Esophagus squamous epithelium (tissue), 5 donors: ENCODE data around the gene TPCN2. TPM values are rescaled to one million over a fixed set of nuclear protein-coding genes. Genes with fewer than 3 reads are reported as not detected.

Experiments used
- DNase-seq: peaks from one replicate; lab custom pipeline; 2025; lab: John Stamatoyannopoulos, UW
- H3K27ac ChIP-seq, 4 donors: fragments of 200-600 bp; sonication (generic); one replicate each; pipeline ENCODE4 v1.5.1; 2016 to 2019; ENCODE audit warnings: mild to moderate bottlenecking in 1 of 4
- H3K27me3 ChIP-seq, 4 donors: fragments of 200-600 bp; sonication (generic); 1 replicate in 3 of 4; 2 replicates in 1 of 4; pipeline versions ENCODE4 v1.5.1 to v1.6.0; 2017 to 2021; ENCODE audit warnings: antibody characterized with exemption in 1 of 4
- H3K36me3 ChIP-seq, 3 donors: fragments of 200-600 bp; sonication (generic); one replicate each; pipeline ENCODE4 v1.5.1; 2016 to 2019
- H3K4me1 ChIP-seq, 3 donors: fragments of 200-600 bp; sonication (generic); one replicate each; pipeline ENCODE4 v1.5.1; 2017 to 2019
- H3K4me3 ChIP-seq, 4 donors: fragments of 200-600 bp; sonication (generic); 1 replicate in 3 of 4; 2 replicates in 1 of 4; pipeline ENCODE4 v1.5.1; 2016 to 2019; ENCODE audit warnings: mild to moderate bottlenecking in 2 of 4, moderate library complexity in 1 of 4
- H3K9me3 ChIP-seq, 3 donors: fragments of 200-600 bp; sonication (generic); one replicate each; pipeline ENCODE4 v1.5.1; 2016 to 2019
- CTCF ChIP-seq, 6 experiments: fragments of 450-650 bp in 4 of 6; fragments of 200-600 bp in 2 of 6; sonication (generic) in 2 of 6; IDR thresholded peaks; one replicate each; pipeline ENCODE4 v1.5.1; 2016 to 2019; ENCODE audit warnings: antibody characterized with exemption in 6 of 6, mild to moderate bottlenecking in 4 of 6, moderate library complexity in 4 of 6
- POLR2A ChIP-seq, 4 donors: fragments of 450-650 bp; IDR thresholded peaks; one replicate each; pipeline ENCODE4 v1.6.1; 2017; ENCODE audit warnings: antibody characterized with exemption in 4 of 4, mild to moderate bottlenecking in 4 of 4, moderate library complexity in 3 of 4
- WGBS, 2 donors: methylation state at CpG; one replicate each; pipeline ENCODE4 v1.1.5; 2018; 5-methylcytosine and 5-hydroxymethylcytosine counted together
- intact Hi-C: fragments of 100-400 bp; cut with DNase I; formaldehyde crosslinking; loops from one replicate; pipeline ENCODE4 v1.15.0; 2022
- total RNA-seq, 4 donors: library from RNA; depleted of rRNA; stranded (reverse); fragments of >200 nt; gene quantifications; one replicate each; pipeline ENCODE4 v1.1.0, GENCODE V29; 2016
- donor health status: DM: yes; HTN: yes; CAD: no.

Gene TPCN2
- total RNA-seq, 4 donors from 2014 or later = 7.9 to 12.0 (median 9.1) TPM

GRCh38 chr11:69122630-69123431, 74.1 kb downstream of the TPCN2 start:
- Histone ChIP-seq H3K4me3 (peak overlapping the region in 2 of 4 donors; percentile 4 to 10), H3K4me1 (peaks cover 20 to 49% (median 24%) of the 10 kb centered on the region in 3 donors), H3K9me3 (peaks cover 0 to 8% (median 0%) of the 10 kb centered on the region in 3 donors), H3K27me3 (no peaks in the 10 kb centered on the region), H3K27ac (peak overlapping the region; percentile 79 to 88 (median 84)), H3K36me3 (no peaks in the 10 kb centered on the region)
- intact Hi-C loops = no loop called here
- no peak for DNase-seq
- 2 to 8% methylated on average over 9 to 17 of the region's 27 CpGs for WGBS, 2 donors
- TF ChIP-seq POLR2A (IDR thresholded peaks at IDR 0.05) = no peak
- no peak for TF ChIP-seq CTCF (IDR thresholded peaks at IDR 0.05)

- no peak for TF ChIP-seq CTCF (IDR thresholded peaks at IDR 0.05)
- no peak for TF ChIP-seq POLR2A (IDR thresholded peaks at IDR 0.05)
- DNase-seq = no peak
- no peaks in the 10 kb centered on the region for H3K27me3 ChIP-seq
- peak overlapping the region; percentile 79 to 88 (median 84) for H3K27ac ChIP-seq
- H3K4me1 ChIP-seq = peaks cover 20 to 49% (median 24%) of the 10 kb centered on the region in 3 donors
- no peaks in the 10 kb centered on the region for H3K36me3 ChIP-seq
- peaks cover 0 to 12% (median 0%) of the 10 kb centered on the region in 3 donors for H3K9me3 ChIP-seq
- intact Hi-C loops = no loop called here
- WGBS, 2 donors = 88 to 90% methylated on average over 14 of the region's 27 CpGs
- H3K4me3 ChIP-seq = peak overlapping the region in 1 of 4 donors; percentile 10
These were observed 75.1 kb downstream of the TPCN2 start for GRCh38 chr11:69123593-69124545.

- TF ChIP-seq CTCF (IDR thresholded peaks at IDR 0.05) (no peak), POLR2A (IDR thresholded peaks at IDR 0.05) (no peak)
- no peak for DNase-seq
- no peaks in the 10 kb centered on the region for H3K27me3 ChIP-seq
- no peaks in the 10 kb centered on the region for H3K36me3 ChIP-seq
- H3K9me3 ChIP-seq = peaks cover 0 to 5% (median 0%) of the 10 kb centered on the region in 3 donors
- no peak overlapping the region for H3K4me3 ChIP-seq
- peaks cover 20 to 47% (median 24%) of the 10 kb centered on the region in 3 donors for H3K4me1 ChIP-seq
- intact Hi-C loops = no loop called here
- no peak overlapping the region for H3K27ac ChIP-seq
- WGBS, 2 donors = 97 to 100% methylated on average over 2 to 3 of the region's 3 CpGs
These were observed 77.1 kb downstream of the TPCN2 start for GRCh38 chr11:69125861-69126260.

DNA sequence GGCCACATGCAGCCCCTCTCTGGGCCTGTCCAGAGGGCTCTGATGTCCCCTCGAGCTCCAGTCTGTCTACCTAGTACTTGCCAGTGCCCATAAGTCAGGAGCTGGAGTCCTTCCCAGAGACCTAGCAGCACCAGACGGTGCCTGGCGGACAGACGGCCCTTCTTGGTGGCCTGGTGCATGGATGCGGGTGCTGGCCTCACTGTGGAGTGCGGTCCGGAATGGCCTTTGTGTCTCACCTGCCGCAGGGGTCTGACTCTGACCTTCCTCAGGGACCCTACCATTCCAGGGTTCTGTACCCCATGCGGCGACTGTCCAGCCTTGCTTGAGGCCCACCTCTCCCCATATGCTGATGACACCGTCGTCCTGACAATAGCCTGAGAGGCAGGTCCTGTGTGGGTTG, 77.6 kb downstream of the TPCN2 start:
- no CpG with 5 or more reads among the region's 12 CpGs for WGBS, 2 donors
- H3K4me1 ChIP-seq = peaks cover 25 to 45% (median 26%) of the 10 kb centered on the region in 3 donors
- no peak overlapping the region for H3K27ac ChIP-seq
- no peaks in the 10 kb centered on the region for H3K27me3 ChIP-seq
- intact Hi-C loops = no loop called here
- DNase-seq = no peak
- no peaks in the 10 kb centered on the region for H3K36me3 ChIP-seq
- peaks cover 0 to 5% (median 0%) of the 10 kb centered on the region in 3 donors for H3K9me3 ChIP-seq
- no peak overlapping the region for H3K4me3 ChIP-seq
- no peak for TF ChIP-seq POLR2A (IDR thresholded peaks at IDR 0.05)
- no peak for TF ChIP-seq CTCF (IDR thresholded peaks at IDR 0.05)
